GM21619 (cell line): ENCODE results near the gene PAX5.
A peak's percentile ranks its signal among the peaks of the same experiment; 100 is the strongest.
"Not testable (repeated sequence)": the region's sequence is repeated elsewhere in the genome, so short reads cannot be mapped to it uniquely, and the experiment has no call there.

Experiments used
- ATAC-seq: cut with Tn5 transposase; IDR thresholded peaks from one replicate; pipeline ENCODE4 v1.9.1; 2021; ENCODE audit not compliant: unreplicated experiment

PAX5 gene

GRCh38 chr9:37033682-37034304 lies at the start of gene PAX5:
PAX5 (minus strand) TSS chr9:37034268; CDS start chr9:37034031, 237 bp downstream.
- no peak for ATAC-seq

- ATAC-seq = no peak
Observed at GRCh38 chr9:37083654-37084053, 49.6 kb upstream of the PAX5 start.

- no peak for ATAC-seq
Observed at GRCh38 chr9:37082214-37082765, 48.2 kb upstream of the PAX5 start.

- not testable (repeated sequence) for ATAC-seq
Observed at GRCh38 chr9:37081507-37081906, 47.4 kb upstream of the PAX5 start.

DNA sequence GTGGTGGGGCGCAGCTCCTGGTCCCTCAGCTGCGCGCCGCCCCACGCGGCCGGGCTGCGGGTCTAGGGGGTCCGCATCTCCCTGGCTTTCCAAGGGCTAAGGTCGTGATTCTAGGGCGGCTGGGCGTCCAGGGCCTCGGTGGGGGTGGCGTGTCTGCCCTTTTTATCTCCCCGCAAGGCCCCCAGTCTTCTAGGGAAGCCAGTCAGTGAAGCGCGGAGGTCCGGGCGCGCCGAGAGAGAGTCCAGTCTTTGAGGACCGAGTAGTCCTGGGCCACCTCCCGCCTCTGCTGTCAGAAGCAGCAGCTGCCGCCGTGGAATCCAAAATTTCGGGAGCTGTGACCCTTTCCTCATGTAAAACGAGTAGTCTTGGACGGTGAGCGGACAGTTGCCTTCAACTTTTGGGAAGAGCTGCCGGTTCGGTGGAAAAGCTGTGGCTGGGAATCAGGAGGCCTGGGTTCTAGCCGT lies 46.1 kb upstream of the PAX5 start:
- peak; percentile 9 for ATAC-seq

- peak; percentile 89 for ATAC-seq
Observed at GRCh38 chr9:37079370-37080164, 45.5 kb upstream of the PAX5 start.

GRCh38 chr9:37074790-37075189 lies 40.7 kb upstream of the PAX5 start:
- ATAC-seq = not testable (repeated sequence)

DNA sequence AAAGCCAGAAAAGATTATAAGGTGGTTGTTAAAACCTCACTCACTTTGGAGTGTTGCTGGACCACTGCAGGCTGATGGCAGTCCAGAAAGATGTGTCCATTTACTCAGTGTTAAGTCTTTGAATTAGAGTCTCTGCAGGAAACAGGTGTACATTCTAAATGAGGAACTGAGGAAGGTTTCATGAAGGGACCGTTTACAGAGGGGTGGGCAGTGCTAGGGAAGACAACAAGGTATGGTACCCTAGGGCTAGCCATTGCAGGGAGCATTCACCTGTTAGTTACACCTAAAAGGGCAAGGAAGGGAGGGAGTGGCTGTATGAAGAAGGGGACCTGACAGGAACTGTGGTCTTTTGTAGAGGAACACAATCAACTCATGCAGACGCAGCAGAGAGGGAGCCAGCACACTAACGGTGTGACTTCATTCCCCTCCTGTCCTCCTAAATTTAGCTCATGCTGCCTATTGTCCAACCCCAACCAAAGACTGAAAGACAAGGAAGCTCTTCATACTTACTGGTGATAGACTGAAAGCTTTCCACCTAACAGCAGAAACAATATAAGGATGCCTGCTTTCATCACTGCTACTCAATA lies 32.2 kb upstream of the PAX5 start:
- peak; percentile 70 for ATAC-seq

DNA sequence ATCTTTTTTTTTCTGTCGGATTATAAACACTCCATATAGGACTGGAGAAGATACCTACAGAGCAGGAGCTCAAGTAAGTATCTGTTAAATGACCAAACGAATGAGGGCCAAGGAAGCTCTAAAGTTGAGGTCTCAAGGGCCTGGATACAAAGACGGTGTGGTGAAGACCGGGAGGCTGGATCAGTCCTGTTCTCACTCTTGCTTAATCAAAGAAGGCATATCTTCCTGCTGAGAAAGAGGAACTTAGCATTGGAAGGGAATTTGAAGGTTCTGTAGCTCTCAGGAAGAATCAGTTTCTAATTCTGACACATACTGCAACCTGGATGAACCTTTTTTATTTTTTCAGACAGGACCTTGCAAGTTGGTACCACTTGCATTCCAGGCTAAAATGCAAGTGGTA lies 28.3 kb upstream of the PAX5 start:
- no peak for ATAC-seq

DNA sequence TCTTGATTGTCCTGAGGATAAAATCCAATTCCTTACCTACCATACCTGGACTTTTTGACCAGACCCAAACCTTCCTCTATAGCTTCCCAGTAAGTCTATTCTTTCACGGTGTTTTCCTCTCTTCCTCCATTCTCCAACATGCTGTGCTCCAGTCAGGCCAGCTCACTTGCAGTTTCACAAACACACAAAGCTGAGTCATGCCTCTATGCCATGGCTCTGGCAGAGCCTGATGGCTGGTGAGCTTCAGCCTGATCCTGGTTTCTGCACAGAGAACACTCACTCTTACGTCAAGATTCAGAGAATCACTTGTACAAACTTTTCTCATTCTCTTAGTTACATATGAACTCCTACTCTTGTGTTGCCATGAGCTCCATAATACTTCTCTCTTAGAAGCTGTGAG lies 27.7 kb upstream of the PAX5 start:
- no peak for ATAC-seq

DNA sequence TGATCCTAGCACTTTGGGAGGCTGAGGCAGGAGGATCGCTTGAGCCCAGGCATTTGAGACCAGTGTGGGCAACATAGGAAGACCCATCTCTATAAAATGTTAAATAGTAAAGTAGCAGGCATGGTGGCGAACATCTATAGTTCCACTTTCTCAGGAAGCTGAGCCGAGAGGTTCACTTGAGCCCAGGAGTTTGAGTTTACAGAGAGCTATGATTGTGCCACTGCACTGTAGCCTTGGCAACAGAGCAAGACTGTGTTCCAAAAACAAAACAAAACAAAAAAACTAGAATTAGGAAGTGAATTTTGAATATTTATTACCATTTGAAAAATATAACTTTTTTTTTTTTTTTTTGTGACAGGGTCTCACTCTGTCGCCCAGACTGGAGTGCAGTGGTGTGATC lies 26.8 kb upstream of the PAX5 start:
- ATAC-seq = no peak

GRCh38 chr9:37056046-37056920 lies 22.2 kb upstream of the PAX5 start:
- ATAC-seq = no peak

DNA sequence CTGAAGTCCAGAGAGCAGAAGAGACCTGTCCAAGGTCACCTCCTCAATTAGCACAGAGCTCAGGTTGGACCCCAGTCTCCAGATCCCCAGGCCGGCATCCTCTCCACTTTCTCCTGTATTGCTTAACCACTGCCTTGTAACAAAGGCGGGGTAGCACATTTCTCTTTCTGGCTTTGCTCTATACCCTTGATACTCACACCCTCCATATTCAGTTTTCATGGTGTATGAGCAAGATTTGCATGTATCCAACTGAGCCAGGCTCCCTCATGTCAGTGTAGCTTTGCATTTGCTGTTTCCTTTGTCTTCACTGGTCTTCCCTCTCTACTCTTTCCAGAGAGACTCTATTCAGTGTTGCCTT lies 20.3 kb upstream of the PAX5 start:
- not testable (repeated sequence) for ATAC-seq

DNA sequence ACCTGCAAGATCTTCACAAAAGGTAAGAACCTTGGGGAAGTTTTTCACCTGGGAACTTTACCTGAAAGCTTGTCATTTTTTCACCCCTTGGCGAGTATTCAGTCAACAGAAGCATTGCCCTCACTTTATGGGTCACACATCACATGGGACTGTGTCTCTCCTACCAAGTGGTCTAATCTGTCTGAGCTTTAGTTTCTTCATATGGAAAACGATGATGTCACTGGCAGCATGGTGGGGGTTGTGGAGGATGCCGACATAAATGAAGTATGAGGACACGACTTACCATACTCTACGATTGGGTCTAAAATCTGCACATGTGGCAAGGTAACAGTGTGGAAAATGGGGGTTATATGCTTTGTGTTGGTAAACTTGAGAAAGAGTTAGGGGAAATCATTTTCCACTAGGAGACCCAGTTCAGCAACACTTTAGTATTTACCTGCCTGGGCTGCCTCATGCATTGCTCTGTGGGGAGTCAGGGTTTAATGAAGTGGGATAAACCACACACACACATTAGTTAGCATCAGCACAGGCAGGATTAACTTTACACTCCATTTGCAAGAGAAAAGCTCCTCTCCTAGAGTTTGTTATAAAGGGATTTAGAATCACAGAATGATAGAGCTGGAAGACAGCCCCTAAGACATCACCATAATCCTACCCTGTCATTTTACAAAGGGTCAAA lies 19.8 kb upstream of the PAX5 start:
- ATAC-seq = no peak

DNA sequence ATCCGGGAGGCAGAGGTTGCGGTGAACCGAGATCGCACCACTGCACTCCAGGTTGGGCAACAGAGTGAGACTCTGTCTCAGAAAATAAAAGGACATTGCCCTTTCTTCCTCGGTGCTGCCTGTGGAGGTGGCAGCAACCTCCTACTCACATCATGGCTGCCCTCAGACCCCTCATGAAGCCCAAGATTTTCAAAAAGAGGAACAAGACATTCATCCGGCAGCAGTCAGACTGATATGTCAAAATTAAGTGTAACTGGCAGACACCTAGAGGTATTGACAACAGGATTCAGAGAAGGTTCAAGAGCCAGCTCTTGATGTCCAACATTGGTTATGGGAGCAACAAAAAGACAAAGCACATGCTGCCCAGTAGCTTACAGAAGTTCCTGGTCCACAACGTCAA lies 12.6 kb upstream of the PAX5 start:
- no peak for ATAC-seq

- ATAC-seq = no peak
Observed at GRCh38 chr9:37042421-37042820, 8.4 kb upstream of the PAX5 start.

DNA sequence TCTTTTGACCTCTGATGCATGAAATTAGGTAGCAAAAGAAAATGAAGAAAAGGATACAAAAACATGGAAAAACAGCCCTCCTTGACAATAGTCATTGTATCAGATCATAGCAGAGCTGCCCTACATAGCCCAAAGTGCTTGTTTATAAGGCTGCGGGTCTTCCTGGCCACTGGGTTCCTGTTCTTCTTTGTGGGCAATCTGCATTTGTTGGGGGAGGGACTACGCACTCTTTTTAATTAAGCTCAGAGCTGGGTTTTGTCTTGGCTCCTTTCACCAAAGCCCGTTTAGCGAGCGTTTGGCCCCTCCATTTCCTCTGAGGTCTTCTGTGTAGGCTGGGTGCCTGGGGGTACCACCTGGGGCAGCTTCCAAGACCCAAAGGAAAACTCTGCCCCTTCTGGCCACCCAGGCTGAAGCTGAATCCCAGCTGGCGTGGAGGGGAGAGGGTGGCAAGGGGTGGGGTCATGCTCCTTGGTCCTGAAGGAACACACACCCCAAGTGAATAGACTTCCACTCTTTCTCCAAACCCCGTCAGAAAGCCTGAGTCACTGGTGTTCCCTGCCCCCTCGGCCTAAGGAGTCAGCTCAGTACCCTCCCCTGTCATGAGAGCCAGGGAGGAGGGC lies 6.5 kb upstream of the PAX5 start:
- ATAC-seq = no peak

DNA sequence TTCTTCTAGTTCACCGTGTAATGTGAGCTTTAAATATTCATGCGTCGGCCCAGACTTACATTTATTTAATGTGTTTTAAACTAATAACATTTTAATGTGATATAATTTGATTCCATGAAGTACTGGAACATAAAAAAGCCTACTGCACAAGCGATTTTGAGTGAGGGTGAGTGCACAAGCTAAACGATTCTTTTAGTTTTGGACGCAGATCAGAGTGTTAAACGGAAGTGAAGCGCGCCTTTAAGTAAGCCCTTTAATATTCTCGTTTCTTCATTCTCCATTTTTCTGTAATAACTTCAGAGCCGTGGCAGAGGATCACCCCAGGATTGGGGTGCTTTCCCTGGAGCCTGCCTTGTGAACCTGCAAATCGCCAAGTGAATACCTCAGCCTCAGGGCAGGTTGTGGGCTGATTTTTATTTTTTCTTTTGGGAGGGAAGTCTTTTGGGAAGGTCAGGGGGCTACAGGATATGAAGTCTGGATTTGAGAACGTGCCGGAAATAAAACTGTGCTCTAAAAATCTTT lies 4.9 kb upstream of the PAX5 start:
- no peak for ATAC-seq

DNA sequence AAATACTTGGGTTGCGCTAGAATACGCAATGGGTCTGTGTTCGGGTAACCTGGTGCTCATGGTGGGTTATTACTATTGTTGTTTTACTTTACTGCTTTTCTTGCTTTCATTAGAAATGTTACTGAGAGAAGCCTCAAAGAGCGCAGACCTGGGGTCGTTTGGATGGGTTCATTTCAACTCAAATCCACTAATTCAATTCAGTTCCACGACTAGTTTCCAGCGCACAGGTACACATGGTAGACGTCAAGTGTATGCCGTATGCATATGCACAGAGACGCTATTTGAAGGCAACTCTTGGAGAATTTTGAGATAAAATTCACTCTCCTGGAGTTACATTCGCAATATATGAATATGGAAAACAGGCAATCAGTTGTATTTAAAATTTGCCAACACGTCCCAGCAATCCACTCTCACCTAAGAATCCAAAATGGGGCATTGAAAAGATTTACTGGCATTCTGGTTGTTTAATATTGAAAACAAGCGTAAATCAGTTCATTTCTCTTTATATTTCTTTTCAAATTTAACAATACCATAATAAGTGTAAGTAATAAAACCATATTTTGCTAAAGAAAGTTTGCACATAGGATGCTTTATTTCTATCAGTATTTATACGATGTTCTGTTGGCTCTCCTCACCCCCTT lies 4.4 kb upstream of the PAX5 start:
- no peak for ATAC-seq
